H9 (cell line): Measurements from ENCODE around the gene MAGI1. TPM values are rescaled to one million over a fixed set of nuclear protein-coding genes. Genes with fewer than 3 reads are reported as not detected.

Source experiments
- DNase-seq: peaks from one replicate; pipeline ENCODE4 v3.0.0-alpha.2; 2017
- H2AFZ ChIP-seq: one replicate; pipeline ENCODE4 v1.6.1; 2013; ENCODE audit warnings: mild to moderate bottlenecking, low read length, control low read depth, moderate library complexity
- H2AK5ac ChIP-seq: 2 replicates; pipeline ENCODE4 v1.6.1; 2013; ENCODE audit warnings: low read length, control low read depth, mixed read lengths; ENCODE audit not compliant: insufficient read length
- H2BK120ac ChIP-seq: one replicate; pipeline ENCODE4 v1.6.1; 2013; ENCODE audit warnings: low read depth, mild to moderate bottlenecking, low read length, control low read depth, inconsistent platforms; ENCODE audit not compliant: poor library complexity, severe bottlenecking
- H2BK12ac ChIP-seq: 2 replicates; pipeline ENCODE4 v1.6.1; 2013; ENCODE audit warnings: low read length, control low read depth, mixed read lengths, low read depth; ENCODE audit not compliant: insufficient read length
- H2BK15ac ChIP-seq: 2 replicates; pipeline ENCODE4 v1.6.1; 2013; ENCODE audit warnings: low read depth, low read length, control low read depth
- H2BK20ac ChIP-seq: one replicate; pipeline ENCODE4 v1.6.1; 2013; ENCODE audit warnings: low read depth, mild to moderate bottlenecking, low read length, control low read depth, inconsistent platforms; ENCODE audit not compliant: poor library complexity, severe bottlenecking
- H2BK5ac ChIP-seq: 2 replicates; pipeline ENCODE4 v1.6.1; 2013; ENCODE audit warnings: low read length, control low read depth, mixed read lengths; ENCODE audit not compliant: insufficient read length
- H3K14ac ChIP-seq: 2 replicates; pipeline ENCODE4 v1.6.1; 2013; ENCODE audit warnings: low read length, control low read depth; ENCODE audit not compliant: insufficient read depth
- H3K18ac ChIP-seq: 2 replicates; pipeline ENCODE4 v1.6.1; 2013; ENCODE audit warnings: low read depth, mild to moderate bottlenecking, mixed read lengths, low read length, control low read depth; ENCODE audit not compliant: insufficient read length
- H3K23ac ChIP-seq: 2 replicates; pipeline ENCODE4 v1.6.1; 2013; ENCODE audit warnings: low read length, control low read depth, mixed read lengths, low read depth; ENCODE audit not compliant: insufficient read length
- H3K23me2 ChIP-seq: 2 replicates; pipeline ENCODE4 v1.6.1; 2013; ENCODE audit warnings: low read depth, mild to moderate bottlenecking, mixed read lengths, low read length, control low read depth; ENCODE audit not compliant: insufficient read length, poor library complexity, severe bottlenecking
- H3K27ac ChIP-seq: 2 replicates; pipeline ENCODE4 v1.5.1; 2013; ENCODE audit warnings: low read length, control low read depth, mixed read lengths, low read depth; ENCODE audit not compliant: insufficient read length
- H3K27me3 ChIP-seq: 2 replicates; pipeline ENCODE4 v1.6.1; 2013; ENCODE audit warnings: low read length, control low read depth, inconsistent platforms; ENCODE audit not compliant: insufficient read depth
- H3K4ac ChIP-seq: 2 replicates; pipeline ENCODE4 v1.6.1; 2013; ENCODE audit warnings: low read depth, mild to moderate bottlenecking, control low read depth, inconsistent platforms, low read length, moderate library complexity
- H3K4me1 ChIP-seq: 2 replicates; pipeline ENCODE4 v1.6.1; 2013; ENCODE audit warnings: low read length, control low read depth, inconsistent platforms; ENCODE audit not compliant: insufficient read depth
- H3K4me2 ChIP-seq: 2 replicates; pipeline ENCODE4 v1.6.1; 2013; ENCODE audit warnings: low read length, control low read depth, mixed read lengths; ENCODE audit not compliant: insufficient read length, insufficient read depth
- H3K56ac ChIP-seq: 2 replicates; pipeline ENCODE4 v1.6.1; 2013; ENCODE audit warnings: low read depth, mild to moderate bottlenecking, mixed read lengths, low read length, control low read depth; ENCODE audit not compliant: insufficient read length
- H3K79me1 ChIP-seq: 2 replicates; pipeline ENCODE4 v1.6.1; 2013; ENCODE audit warnings: low read depth, mild to moderate bottlenecking, moderate library complexity, low read length, control low read depth, inconsistent platforms; ENCODE audit not compliant: insufficient read depth, poor library complexity, severe bottlenecking
- H3K79me2 ChIP-seq: 2 replicates; pipeline ENCODE4 v1.6.1; 2013; ENCODE audit warnings: low read length, control low read depth, inconsistent platforms; ENCODE audit not compliant: insufficient read depth
- H3K9ac ChIP-seq: 2 replicates; pipeline ENCODE4 v1.6.1; 2013; ENCODE audit warnings: low read length, control low read depth, mixed read lengths; ENCODE audit not compliant: insufficient read length; ENCODE audit errors: extremely low read depth
- H3K9me3 ChIP-seq: one replicate; pipeline ENCODE4 v1.6.1; 2013; ENCODE audit warnings: low read depth, low read length, inconsistent platforms; ENCODE audit not compliant: control insufficient read depth
- H3T11ph ChIP-seq: one replicate; pipeline ENCODE4 v1.6.1; 2013; ENCODE audit warnings: mild to moderate bottlenecking, low read length, control low read depth, inconsistent platforms
- H4K20me1 ChIP-seq: one replicate; pipeline ENCODE4 v1.6.1; 2013; ENCODE audit not compliant: control insufficient read depth, insufficient read length, insufficient read depth
- H4K5ac ChIP-seq: 2 replicates; pipeline ENCODE4 v1.6.1; 2013; ENCODE audit warnings: low read depth, mild to moderate bottlenecking, mixed read lengths, low read length, control low read depth; ENCODE audit not compliant: insufficient read length
- H4K8ac ChIP-seq: replicated peaks from 2 replicates; pipeline ENCODE4 v1.6.1; 2013; ENCODE audit warnings: low read length, control low read depth, mixed read lengths, low read depth; ENCODE audit not compliant: insufficient read length
- H4K91ac ChIP-seq: 2 replicates; pipeline ENCODE4 v1.6.1; 2013; ENCODE audit warnings: low read depth, mild to moderate bottlenecking, moderate library complexity, mixed read lengths, low read length, control low read depth; ENCODE audit not compliant: insufficient read length
- H3K27ac Mint-ChIP-seq, 3 experiments: 2 replicates in 2 of 3; 3 replicates in 1 of 3; pipeline ENCODE4 v1.8.0; 2020 to 2021; ENCODE audit warnings: mixed read lengths in 3 of 3, mild to moderate bottlenecking in 1 of 3, moderate library complexity in 1 of 3
- H3K27me3 Mint-ChIP-seq: 2 replicates; pipeline ENCODE4 v1.8.0; 2021; ENCODE audit warnings: low read depth, mild to moderate bottlenecking, moderate library complexity, mixed read lengths
- H3K36me3 Mint-ChIP-seq, 3 experiments: 2 replicates in 2 of 3; 3 replicates in 1 of 3; pipeline ENCODE4 v1.8.0; 2020 to 2021; ENCODE audit warnings: low read depth in 3 of 3, mixed read lengths in 3 of 3; ENCODE audit not compliant: insufficient read depth in 1 of 3
- H3K4me1 Mint-ChIP-seq, 2 experiments: 2 replicates each; pipeline ENCODE4 v1.8.0; 2020; ENCODE audit warnings: mixed read lengths in 2 of 2
- H3K4me3 Mint-ChIP-seq, 2 experiments: 2 replicates in 1 of 2; 3 replicates in 1 of 2; pipeline ENCODE4 v1.8.0; 2020 to 2021; ENCODE audit warnings: mild to moderate bottlenecking in 2 of 2, mixed read lengths in 2 of 2, moderate library complexity in 1 of 2
- H3K9me3 Mint-ChIP-seq, 2 experiments: 2 replicates in 1 of 2; 3 replicates in 1 of 2; pipeline ENCODE4 v1.8.0; 2020; ENCODE audit warnings: mild to moderate bottlenecking in 2 of 2, mixed read lengths in 2 of 2, moderate library complexity in 1 of 2
- WGBS: extraction: QIAGEN DNeasy Blood & Tissue Kit; methylation state at CpG from one replicate; pipeline ENCODE4 v1.1.7; 2013; ENCODE audit warnings: missing lambda C conversion rate, low lambda C conversion rate, mixed read lengths; ENCODE audit not compliant: insufficient read length; ENCODE audit errors: extremely low coverage; 5-methylcytosine and 5-hydroxymethylcytosine counted together
- total RNA-seq: library from RNA; stranded (reverse); gene quantifications from 2 replicates; pipeline ENCODE4 v1.2.1, GENCODE V29; 2021
- TF ChIP-seq, protein P1 (sequence below): fragments of 200-600 bp; sonication (generic); conservative IDR thresholded peaks from 3 replicates; pipeline ENCODE4 v1.8.0; 2021; ENCODE audit warnings: antibody characterized with exemption, mild to moderate bottlenecking

The MAGI1 gene
- total RNA-seq, 1 experiment from 2014 or later = 65.7 TPM

DNA sequence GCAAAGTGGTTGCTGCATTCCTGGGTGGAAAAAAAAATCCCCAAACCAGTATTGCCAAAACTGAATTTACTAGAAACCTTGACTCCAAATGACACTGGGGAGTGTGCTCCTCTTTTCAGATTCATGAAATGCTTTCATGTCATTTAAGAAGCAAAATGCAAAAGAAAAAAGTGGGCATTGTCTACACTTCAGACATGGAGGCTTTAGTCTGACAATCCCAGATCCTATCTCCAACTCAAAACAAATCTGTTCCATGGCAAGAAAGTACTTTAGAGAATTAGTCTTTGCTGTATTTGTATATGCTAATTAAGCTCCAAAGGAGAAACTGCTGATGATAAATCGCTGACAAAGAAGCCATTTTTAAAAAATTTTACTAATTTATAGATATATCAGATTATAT, 366.7 kb downstream of the MAGI1 start:
- TF ChIP-seq, protein P1, sequence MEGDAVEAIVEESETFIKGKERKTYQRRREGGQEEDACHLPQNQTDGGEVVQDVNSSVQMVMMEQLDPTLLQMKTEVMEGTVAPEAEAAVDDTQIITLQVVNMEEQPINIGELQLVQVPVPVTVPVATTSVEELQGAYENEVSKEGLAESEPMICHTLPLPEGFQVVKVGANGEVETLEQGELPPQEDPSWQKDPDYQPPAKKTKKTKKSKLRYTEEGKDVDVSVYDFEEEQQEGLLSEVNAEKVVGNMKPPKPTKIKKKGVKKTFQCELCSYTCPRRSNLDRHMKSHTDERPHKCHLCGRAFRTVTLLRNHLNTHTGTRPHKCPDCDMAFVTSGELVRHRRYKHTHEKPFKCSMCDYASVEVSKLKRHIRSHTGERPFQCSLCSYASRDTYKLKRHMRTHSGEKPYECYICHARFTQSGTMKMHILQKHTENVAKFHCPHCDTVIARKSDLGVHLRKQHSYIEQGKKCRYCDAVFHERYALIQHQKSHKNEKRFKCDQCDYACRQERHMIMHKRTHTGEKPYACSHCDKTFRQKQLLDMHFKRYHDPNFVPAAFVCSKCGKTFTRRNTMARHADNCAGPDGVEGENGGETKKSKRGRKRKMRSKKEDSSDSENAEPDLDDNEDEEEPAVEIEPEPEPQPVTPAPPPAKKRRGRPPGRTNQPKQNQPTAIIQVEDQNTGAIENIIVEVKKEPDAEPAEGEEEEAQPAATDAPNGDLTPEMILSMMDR = no peak
- WGBS = no CpG with 5 or more reads among the region's 1 CpG
- no peak overlapping the region for H3T11ph ChIP-seq
- H3K27me3 ChIP-seq = no peaks in the 10 kb centered on the region
- H3K4me1 Mint-ChIP-seq = peaks cover 32 to 43% of the 10 kb centered on the region in 2 experiments
- no peak overlapping the region for H2BK5ac ChIP-seq
- H3K4me2 ChIP-seq = no peak overlapping the region
- no peak overlapping the region for H2AFZ ChIP-seq
- H4K5ac ChIP-seq = no peak overlapping the region
- H2AK5ac ChIP-seq = no peak overlapping the region
- H3K4me3 Mint-ChIP-seq = no peak overlapping the region
- H4K20me1 ChIP-seq = no peaks in the 10 kb centered on the region
- no peak overlapping the region for H4K8ac ChIP-seq
- DNase-seq = no peak
- H3K9ac ChIP-seq = no peak overlapping the region
- H3K9me3 Mint-ChIP-seq = no peaks in the 10 kb centered on the region
- no peak overlapping the region for H2BK12ac ChIP-seq
- no peaks in the 10 kb centered on the region for H3K36me3 Mint-ChIP-seq
- no peaks in the 10 kb centered on the region for H3K23me2 ChIP-seq
- H2BK15ac ChIP-seq = no peak overlapping the region
- no peak overlapping the region for H3K27ac ChIP-seq
- no peak overlapping the region for H3K14ac ChIP-seq
- H3K4me1 ChIP-seq = no peaks in the 10 kb centered on the region; the same call in 1 of the 2 replicates
- no peak overlapping the region for H2BK20ac ChIP-seq
- no peak overlapping the region for H3K18ac ChIP-seq
- H3K56ac ChIP-seq = no peak overlapping the region
- no peaks in the 10 kb centered on the region for H3K27me3 Mint-ChIP-seq
- no peaks in the 10 kb centered on the region for H3K79me2 ChIP-seq
- no peaks in the 10 kb centered on the region for H3K9me3 ChIP-seq
- peak overlapping the region in 1 of 3 experiments; percentile 40; a peak in 1 of 7 replicates for H3K27ac Mint-ChIP-seq
- no peak overlapping the region for H3K23ac ChIP-seq
- no peak overlapping the region for H2BK120ac ChIP-seq
- H3K4ac ChIP-seq = no peak overlapping the region
- H4K91ac ChIP-seq = no peak overlapping the region
- H3K79me1 ChIP-seq = no peaks in the 10 kb centered on the region
